Right lobe of liver (tissue), 4 donors: Measurements from ENCODE around the gene AKT3.

ENCODE experiments used
- POLR2A ChIP-seq: fragments of 450-650 bp; IDR thresholded peaks from one replicate; pipeline ENCODE4 v1.6.1; 2017; ENCODE audit warnings: antibody characterized with exemption, mild to moderate bottlenecking
- TF ChIP-seq, protein P1 (sequence below), 4 donors: fragments of 200-600 bp in 3 of 4; fragments of 450-650 bp in 1 of 4; IDR thresholded peaks; one replicate each; pipeline versions ENCODE4 v1.5.1 to v1.8.0; 2016 to 2022; ENCODE audit warnings: antibody characterized with exemption in 4 of 4, mild to moderate bottlenecking in 2 of 4
- donor health status: DM: no; HTN: no; CAD: no.
- donor health status: DM: no; HTN: no; CAD: no.
- donor health status: DM: no; HTN: yes; CAD: no.

DNA sequence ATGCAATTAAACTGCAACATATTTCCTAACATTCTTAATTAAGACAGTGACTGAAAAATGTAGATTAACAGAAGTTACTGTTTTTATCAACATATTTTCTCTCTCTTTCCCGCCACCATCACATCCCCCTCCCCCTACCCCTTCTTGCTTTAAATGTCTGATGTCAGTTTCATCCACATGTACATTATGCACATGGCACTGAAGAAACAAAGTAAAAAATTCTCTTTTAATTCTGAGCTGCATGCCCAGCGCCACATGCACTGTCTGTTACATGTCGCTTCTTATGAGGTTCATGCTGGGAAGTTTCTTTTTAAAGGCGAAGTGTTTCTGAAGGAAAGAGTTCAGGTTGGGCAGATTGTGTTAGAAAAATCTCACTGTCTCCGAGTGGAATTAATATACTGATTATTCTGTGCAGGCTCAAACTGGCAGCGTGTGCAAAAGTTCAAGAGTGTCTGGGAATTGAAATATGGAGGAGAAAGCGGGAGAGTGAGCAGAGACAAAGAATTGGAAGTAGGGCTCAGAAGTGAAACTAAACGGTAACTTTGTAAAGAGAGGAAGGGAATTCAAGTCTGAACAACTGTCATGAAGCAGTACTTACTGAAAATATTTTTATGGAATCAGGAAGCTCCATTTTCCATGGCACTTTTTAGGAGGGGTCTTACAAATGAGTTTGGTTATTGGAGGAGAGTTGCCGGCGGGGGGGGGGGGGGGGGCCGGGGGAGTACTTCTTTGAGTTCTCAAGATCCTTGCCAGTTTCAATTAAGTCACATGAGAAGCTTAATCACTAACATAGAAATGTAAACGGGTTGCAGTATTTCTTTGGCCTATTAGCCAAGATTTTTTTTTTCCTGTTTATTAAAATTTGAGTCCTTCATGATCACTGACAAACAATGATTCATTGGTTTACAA, 376.6 kb downstream of the AKT3 start:
- TF ChIP-seq POLR2A, result no peak
- TF ChIP-seq, protein P1, sequence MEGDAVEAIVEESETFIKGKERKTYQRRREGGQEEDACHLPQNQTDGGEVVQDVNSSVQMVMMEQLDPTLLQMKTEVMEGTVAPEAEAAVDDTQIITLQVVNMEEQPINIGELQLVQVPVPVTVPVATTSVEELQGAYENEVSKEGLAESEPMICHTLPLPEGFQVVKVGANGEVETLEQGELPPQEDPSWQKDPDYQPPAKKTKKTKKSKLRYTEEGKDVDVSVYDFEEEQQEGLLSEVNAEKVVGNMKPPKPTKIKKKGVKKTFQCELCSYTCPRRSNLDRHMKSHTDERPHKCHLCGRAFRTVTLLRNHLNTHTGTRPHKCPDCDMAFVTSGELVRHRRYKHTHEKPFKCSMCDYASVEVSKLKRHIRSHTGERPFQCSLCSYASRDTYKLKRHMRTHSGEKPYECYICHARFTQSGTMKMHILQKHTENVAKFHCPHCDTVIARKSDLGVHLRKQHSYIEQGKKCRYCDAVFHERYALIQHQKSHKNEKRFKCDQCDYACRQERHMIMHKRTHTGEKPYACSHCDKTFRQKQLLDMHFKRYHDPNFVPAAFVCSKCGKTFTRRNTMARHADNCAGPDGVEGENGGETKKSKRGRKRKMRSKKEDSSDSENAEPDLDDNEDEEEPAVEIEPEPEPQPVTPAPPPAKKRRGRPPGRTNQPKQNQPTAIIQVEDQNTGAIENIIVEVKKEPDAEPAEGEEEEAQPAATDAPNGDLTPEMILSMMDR (IDR thresholded peaks at IDR 0.05), result no peak
